Measurements from ENCODE around the gene CD2BP2.

- TF ChIP-seq ZC3H10 (CRISPR knock-in tag; IDR thresholded peaks at IDR 0.05), result no peak
- TF ChIP-seq, protein P1, sequence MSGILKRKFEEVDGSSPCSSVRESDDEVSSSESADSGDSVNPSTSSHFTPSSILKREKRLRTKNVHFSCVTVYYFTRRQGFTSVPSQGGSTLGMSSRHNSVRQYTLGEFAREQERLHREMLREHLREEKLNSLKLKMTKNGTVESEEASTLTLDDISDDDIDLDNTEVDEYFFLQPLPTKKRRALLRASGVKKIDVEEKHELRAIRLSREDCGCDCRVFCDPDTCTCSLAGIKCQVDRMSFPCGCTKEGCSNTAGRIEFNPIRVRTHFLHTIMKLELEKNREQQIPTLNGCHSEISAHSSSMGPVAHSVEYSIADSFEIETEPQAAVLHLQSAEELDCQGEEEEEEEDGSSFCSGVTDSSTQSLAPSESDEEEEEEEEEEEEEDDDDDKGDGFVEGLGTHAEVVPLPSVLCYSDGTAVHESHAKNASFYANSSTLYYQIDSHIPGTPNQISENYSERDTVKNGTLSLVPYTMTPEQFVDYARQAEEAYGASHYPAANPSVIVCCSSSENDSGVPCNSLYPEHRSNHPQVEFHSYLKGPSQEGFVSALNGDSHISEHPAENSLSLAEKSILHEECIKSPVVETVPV (CRISPR knock-in tag; IDR thresholded peaks at IDR 0.05), result no peak
Measured at GRCh38 chr16:30395155-30395991, 40.3 kb upstream of the CD2BP2 start, which contains the start of gene ZNF48.
